Activated CD4-positive, alpha-beta T cell treated with anti-CD3 and anti-CD28 coated beads, Interleukin-2, Interleukin-4, amounts not matched to agents 100 ng/mL and 50 ng/mL, durations not matched to agents 16 hours and 8 hours (primary cell): ENCODE data around the gene HOXA4.

Experiments
- DNase-seq: peaks from one replicate; pipeline ENCODE4 v3.0.0-alpha.2; 2020; ENCODE audit warnings: low spot score

Gene HOXA4

GRCh38 chr7:27132214-27132613 lies 1.7 kb upstream of the HOXA4 start:
- no peak for DNase-seq

GRCh38 chr7:27131390-27131819 lies 848 bp upstream of the HOXA4 start:
- DNase-seq: no peak

GRCh38 chr7:27129729-27130539 lies 623 bp downstream of the HOXA4 start:
- DNase-seq: no peak

- DNase-seq: no peak
Observed at GRCh38 chr7:27128776-27129728, 1.5 kb downstream of the HOXA4 start.

GRCh38 chr7:27128034-27128433 lies 2.5 kb downstream of the HOXA4 start:
- DNase-seq: no peak

GRCh38 chr7:27126596-27127327 lies 3.8 kb downstream of the HOXA4 start:
- no peak for DNase-seq

GRCh38 chr7:27125986-27126394 lies 4.6 kb downstream of the HOXA4 start:
- no peak for DNase-seq

GRCh38 chr7:27124902-27125689 lies 5.5 kb downstream of the HOXA4 start:
- DNase-seq: no peak

GRCh38 chr7:27124096-27124901 lies 6.3 kb downstream of the HOXA4 start:
- DNase-seq: no peak

- DNase-seq: no peak
Observed at GRCh38 chr7:27123477-27124053, 7.0 kb downstream of the HOXA4 start.

GRCh38 chr7:27123007-27123476 lies 7.5 kb downstream of the HOXA4 start:
- no peak for DNase-seq

GRCh38 chr7:27122077-27122910 lies 8.3 kb downstream of the HOXA4 start:
- DNase-seq: no peak

GRCh38 chr7:27121684-27122076 lies 8.9 kb downstream of the HOXA4 start:
- DNase-seq: no peak

- DNase-seq: no peak
Observed at GRCh38 chr7:27119412-27119911, 11.1 kb downstream of the HOXA4 start.

GRCh38 chr7:27118580-27118979 lies 12.0 kb downstream of the HOXA4 start:
- no peak for DNase-seq

- no peak for DNase-seq
Observed at GRCh38 chr7:27117887-27118491, 12.6 kb downstream of the HOXA4 start.

- no peak for DNase-seq
Observed at GRCh38 chr7:27116962-27117886, 13.3 kb downstream of the HOXA4 start.
